ENCODE data around the gene CHST15.

CHST15 gene

DNA sequence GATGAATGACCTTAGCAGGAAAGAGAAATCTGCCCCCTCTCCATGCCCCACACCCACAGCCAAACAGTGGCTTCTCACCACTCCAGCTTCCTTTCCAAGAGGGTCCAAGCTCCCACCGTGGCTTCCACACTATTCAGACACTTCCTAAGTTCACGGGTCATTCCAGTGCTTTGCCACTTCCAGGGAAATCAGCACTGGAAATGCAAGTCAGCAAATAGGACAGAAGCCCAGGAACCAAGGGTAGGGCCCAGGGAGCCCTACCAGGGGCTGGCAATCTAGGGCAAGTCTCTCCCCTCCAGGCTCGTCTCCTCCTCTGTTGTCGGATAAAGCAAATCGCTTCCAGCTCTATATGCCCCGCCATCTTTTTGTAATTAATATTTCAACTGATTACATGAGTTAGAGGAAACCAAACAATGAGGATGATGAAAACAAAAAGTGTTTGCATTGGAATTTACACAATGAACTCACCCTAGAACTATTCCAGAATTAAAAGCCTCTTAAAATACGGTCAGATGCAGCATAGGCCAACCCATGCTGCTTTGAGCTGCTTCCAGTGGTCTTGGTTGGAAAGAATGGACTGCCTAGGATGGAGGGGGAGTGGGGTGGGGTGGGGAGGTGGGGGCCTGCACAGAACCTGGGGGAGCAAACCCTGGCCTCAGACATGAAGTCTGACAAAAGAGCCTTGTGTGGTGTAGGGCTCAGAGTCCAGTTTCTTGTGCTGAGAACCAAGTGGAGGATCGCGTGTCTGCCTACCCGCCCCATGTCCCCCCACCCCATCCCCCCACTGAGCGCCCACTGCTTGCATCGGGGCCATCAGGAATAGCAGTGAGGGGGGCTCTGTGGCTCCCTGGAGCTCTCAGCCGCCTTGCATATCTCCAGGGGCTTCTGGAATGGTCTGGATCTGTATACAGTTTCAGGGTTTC lies 127.2 kb downstream of the CHST15 start:
- no peak for DNase-seq (ENCODE audit: low read depth)

DNA sequence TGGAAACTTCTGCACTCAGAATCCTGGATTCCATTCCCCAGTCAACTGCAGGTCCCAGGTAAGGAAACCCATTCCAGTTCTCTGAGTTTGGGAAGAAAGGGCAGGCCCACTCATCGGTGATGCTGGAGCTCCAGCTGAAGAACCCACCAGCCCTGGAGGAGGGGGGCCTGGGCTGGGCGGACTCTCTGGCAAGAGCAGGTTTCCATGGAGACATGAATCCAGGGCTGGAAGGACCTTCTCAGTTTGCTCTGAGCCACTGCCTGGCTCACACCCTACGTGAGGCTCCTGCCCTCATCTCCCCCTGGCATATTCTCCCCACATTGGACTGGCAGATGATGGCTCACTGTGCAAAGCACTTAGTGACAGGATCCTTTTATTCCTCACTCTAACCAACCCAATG lies 128.4 kb downstream of the CHST15 start:
- no peak for DNase-seq (ENCODE audit: low read depth)

DNA sequence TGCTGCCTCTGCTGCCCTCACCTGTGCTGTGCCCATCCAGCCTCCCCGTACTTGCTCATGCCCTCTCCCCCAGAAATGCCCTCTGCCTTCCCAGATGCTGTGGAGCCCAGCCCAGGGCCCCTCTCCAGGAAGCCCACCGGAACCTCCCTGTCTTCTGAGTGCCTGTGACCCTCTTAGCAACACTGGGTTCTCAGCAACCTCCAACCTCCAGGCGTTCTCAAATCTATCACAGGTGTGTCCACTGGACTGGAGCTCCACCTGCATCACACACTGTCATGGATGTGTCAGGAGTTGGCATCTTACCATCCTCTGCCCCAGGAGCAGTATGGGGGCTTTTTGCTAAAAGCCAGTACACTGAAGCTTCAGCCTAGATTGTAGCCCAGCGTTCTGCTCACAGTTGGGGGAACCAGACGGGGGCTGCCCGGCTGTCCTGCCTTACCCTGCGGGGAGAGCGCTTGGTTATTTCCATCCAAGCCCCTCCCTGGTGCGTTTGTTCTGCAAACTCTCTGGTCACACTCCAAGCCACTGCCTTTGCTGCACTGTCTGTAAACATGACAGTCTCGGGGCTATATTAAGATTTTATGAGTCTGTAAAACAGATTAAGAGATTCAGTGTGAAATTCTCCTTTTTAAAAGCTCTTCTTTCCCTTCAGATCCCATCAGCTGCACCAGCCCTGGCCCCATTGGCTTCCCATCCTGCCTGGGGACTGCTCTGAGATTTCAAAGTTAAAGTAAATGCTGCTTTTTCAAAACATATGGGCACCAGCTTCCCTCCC lies 130.5 kb downstream of the CHST15 start:
- no peak for DNase-seq (ENCODE audit: low read depth)

DNA sequence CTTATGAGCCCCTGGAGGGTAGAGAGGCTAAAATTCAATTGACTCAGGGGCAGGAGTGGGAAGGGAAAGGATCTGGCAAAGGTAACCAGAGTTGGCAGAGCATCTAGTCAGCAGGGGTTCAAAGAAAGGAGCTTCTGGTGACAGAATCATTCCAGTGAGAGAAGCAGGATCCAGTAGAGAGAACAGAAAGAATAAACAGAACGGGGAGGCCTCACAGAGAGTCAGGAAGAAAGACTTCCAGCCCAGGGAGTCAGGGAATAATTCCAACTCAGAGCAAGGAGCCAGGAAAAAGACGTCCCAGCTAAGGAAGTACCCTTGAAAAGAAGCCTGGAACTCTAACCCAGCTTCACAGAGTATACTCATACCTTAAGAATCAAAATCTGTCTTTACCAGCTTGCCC lies 135.2 kb downstream of the CHST15 start:
- DNase-seq (ENCODE audit: low read depth): no peak
